Liver (tissue), 9 donors: Measurements from ENCODE around the gene SUPT6H. TPM values are rescaled to one million over a fixed set of nuclear protein-coding genes. Genes with fewer than 3 reads are reported as not detected.

Experiments used
- DNase-seq: peaks from one replicate; pipeline ENCODE4 v3.0.0-alpha.2; 2017; ENCODE audit warnings: low spot score
- H3K27ac ChIP-seq, 2 donors: one replicate each; pipeline ENCODE4 v1.7.0; 2013; ENCODE audit warnings: inconsistent platforms in 2 of 2, low read length in 2 of 2, control low read depth in 1 of 2, low read depth in 1 of 2, mild to moderate bottlenecking in 1 of 2
- H3K27me3 ChIP-seq, 4 donors: one replicate each; pipeline versions ENCODE4 v1.6.1 to v1.7.0; 2013; ENCODE audit warnings: low read length in 3 of 4, inconsistent platforms in 1 of 4, mild to moderate bottlenecking in 1 of 4, moderate library complexity in 1 of 4; ENCODE audit not compliant: control insufficient read depth in 4 of 4, insufficient read depth in 4 of 4
- H3K36me3 ChIP-seq, 4 donors: one replicate each; pipeline versions ENCODE4 v1.6.1 to v1.7.0; 2013; ENCODE audit warnings: low read length in 3 of 4, mild to moderate bottlenecking in 3 of 4, low read depth in 1 of 4, moderate library complexity in 1 of 4; ENCODE audit not compliant: control insufficient read depth in 4 of 4, insufficient read depth in 3 of 4
- H3K4me1 ChIP-seq, 4 donors: one replicate each; pipeline versions ENCODE4 v1.6.1 to v1.7.0; 2013; ENCODE audit warnings: low read length in 3 of 4, mild to moderate bottlenecking in 3 of 4, moderate library complexity in 1 of 4; ENCODE audit not compliant: control insufficient read depth in 4 of 4, insufficient read depth in 4 of 4
- H3K4me3 ChIP-seq, 3 donors: one replicate each; pipeline versions ENCODE4 v1.6.1 to v1.7.0; 2013; ENCODE audit warnings: low read length in 3 of 3, control low read depth in 1 of 3, low read depth in 1 of 3, mild to moderate bottlenecking in 1 of 3
- H3K9ac ChIP-seq, 2 donors: one replicate each; pipeline ENCODE4 v1.7.0; 2013; ENCODE audit warnings: low read length in 2 of 2, mild to moderate bottlenecking in 2 of 2, moderate library complexity in 2 of 2, control low read depth in 1 of 2, low read depth in 1 of 2
- H3K9me3 ChIP-seq, 4 donors: one replicate each; pipeline versions ENCODE4 v1.6.1 to v1.7.0; 2013; ENCODE audit warnings: low read length in 3 of 4; ENCODE audit not compliant: control insufficient read depth in 4 of 4
- ATF3 ChIP-seq: IDR thresholded peaks from 2 replicates; pipeline ENCODE4 v1.6.1; 2016; ENCODE audit warnings: antibody characterized with exemption
- CTCF ChIP-seq: fragments of 150-350 bp; IDR thresholded peaks from 2 replicates; pipeline ENCODE4 v1.5.1; 2017; ENCODE audit warnings: improper control_type of control experiment, low read depth, low read length; ENCODE audit not compliant: missing input control
- EGR1 ChIP-seq, 2 donors: IDR thresholded peaks; 2 replicates each; pipeline ENCODE4 v1.6.1; 2016 to 2018; ENCODE audit warnings: antibody characterized with exemption in 2 of 2, low read depth in 2 of 2
- FOXA1 ChIP-seq: IDR thresholded peaks from 2 replicates; pipeline ENCODE4 v1.6.1; 2016; ENCODE audit warnings: antibody characterized with exemption
- FOXA2 ChIP-seq: IDR thresholded peaks from 2 replicates; pipeline ENCODE4 v1.6.1; 2016; ENCODE audit warnings: antibody characterized with exemption
- GABPA ChIP-seq, 2 donors: IDR thresholded peaks in 1 of 2; conservative IDR thresholded peaks in 1 of 2; 2 replicates each; pipeline ENCODE4 v1.6.1; 2016; ENCODE audit warnings: antibody characterized with exemption in 2 of 2, mild to moderate bottlenecking in 1 of 2, moderate library complexity in 1 of 2
- HNF4A ChIP-seq, 2 donors: conservative IDR thresholded peaks; 2 replicates each; pipeline ENCODE4 v1.6.1; 2016; ENCODE audit warnings: antibody characterized with exemption in 2 of 2, mild to moderate bottlenecking in 2 of 2
- HNF4G ChIP-seq: IDR thresholded peaks from 2 replicates; pipeline ENCODE4 v1.6.1; 2016; ENCODE audit warnings: antibody characterized with exemption
- JUND ChIP-seq, 2 donors: IDR thresholded peaks; 2 replicates each; pipeline ENCODE4 v1.6.1; 2016; ENCODE audit warnings: antibody characterized with exemption in 2 of 2
- MAX ChIP-seq: IDR thresholded peaks from 2 replicates; pipeline ENCODE4 v1.6.1; 2016; ENCODE audit warnings: antibody characterized with exemption
- NR2F2 ChIP-seq: IDR thresholded peaks from 2 replicates; pipeline ENCODE4 v1.6.1; 2016; ENCODE audit warnings: antibody characterized with exemption
- RAD21 ChIP-seq, 2 donors: IDR thresholded peaks; 2 replicates each; pipeline ENCODE4 v1.6.1; 2016; ENCODE audit warnings: antibody characterized with exemption in 2 of 2, mild to moderate bottlenecking in 2 of 2
- REST ChIP-seq: IDR thresholded peaks from 2 replicates; pipeline ENCODE4 v1.6.1; 2016; ENCODE audit warnings: antibody characterized with exemption, mild to moderate bottlenecking
- RXRA ChIP-seq, 2 donors: IDR thresholded peaks; 2 replicates each; pipeline ENCODE4 v1.6.1; 2017 to 2018; ENCODE audit warnings: antibody characterized with exemption in 2 of 2, mild to moderate bottlenecking in 1 of 2
- SP1 ChIP-seq: IDR thresholded peaks from 2 replicates; pipeline ENCODE4 v1.6.1; 2018; ENCODE audit warnings: antibody characterized with exemption, mild to moderate bottlenecking
- TAF1 ChIP-seq: conservative IDR thresholded peaks from 2 replicates; pipeline ENCODE4 v1.6.1; 2016; ENCODE audit warnings: antibody characterized with exemption, mild to moderate bottlenecking
- YY1 ChIP-seq: IDR thresholded peaks from 2 replicates; pipeline ENCODE4 v1.6.1; 2016; ENCODE audit warnings: antibody characterized with exemption, mild to moderate bottlenecking
- ZBTB33 ChIP-seq: IDR thresholded peaks from 2 replicates; pipeline ENCODE4 v1.6.1; 2016; ENCODE audit warnings: antibody characterized with exemption
- WGBS: extraction: QIAGEN DNeasy Blood & Tissue Kit; methylation state at CpG from one replicate; pipeline ENCODE4 v1.1.7; 2013; 5-methylcytosine and 5-hydroxymethylcytosine counted together
- polyA plus RNA-seq, 2 donors: library from polyadenylated mRNA; stranded (reverse) in 1 of 2; unstranded in 1 of 2; fragments of 200-250 nt in 1 of 2; fragments of >200 nt in 1 of 2; fragmentation: Nextera tagmentation in 1 of 2; extraction: Ambion mirVana in 1 of 2; gene quantifications; one replicate each; pipeline versions ENCODE4 v1.2.1 to v1.2.3, GENCODE V29; 2013 to 2015
- total RNA-seq, 2 donors: library from RNA; depleted of rRNA; stranded (reverse); fragments of >200 nt; gene quantifications; one replicate each; pipeline ENCODE4 v1.2.3, GENCODE V29; 2014
- donor health status: healthy.
- donor health status: healthy.
- donor health status: healthy.
- donor health status: healthy.
- donor health status: healthy.

Gene SUPT6H
- total and polyA plus RNA-seq, 4 donors: 10.6 to 59.1 (median 30.3) TPM

- no peaks in the 10 kb centered on the region for H3K9me3 ChIP-seq
- no peak overlapping the region for H3K9ac ChIP-seq
- H3K27me3 ChIP-seq: no peaks in the 10 kb centered on the region
- no peak overlapping the region for H3K27ac ChIP-seq
- H3K4me3 ChIP-seq: no peak overlapping the region
- TF ChIP-seq RXRA (IDR thresholded peaks at IDR 0.05): peak in 1 of 2 donors; percentile 10
- TF ChIP-seq ATF3: no peak
- no peak for TF ChIP-seq MAX
- TF ChIP-seq SP1: no peak
- TF ChIP-seq CTCF: peak; percentile 47
- no peak for TF ChIP-seq EGR1 (IDR thresholded peaks at IDR 0.05; ENCODE audit: low read depth in 2 of 2)
- TF ChIP-seq ZBTB33: no peak
- TF ChIP-seq NR2F2: no peak
- TF ChIP-seq FOXA2: no peak
- no peak for TF ChIP-seq YY1
- TF ChIP-seq JUND (IDR thresholded peaks at IDR 0.05): no peak
- no peak for TF ChIP-seq FOXA1
- TF ChIP-seq GABPA (IDR thresholded peaks at IDR 0.05 in 1 of 2, conservative IDR thresholded peaks at IDR 0.05 in 1 of 2): no peak
- no peak for TF ChIP-seq HNF4A (conservative IDR thresholded peaks at IDR 0.05)
- TF ChIP-seq HNF4G: no peak
- TF ChIP-seq REST: no peak
- peak; percentile 76 to 79 for TF ChIP-seq RAD21 (IDR thresholded peaks at IDR 0.05)
- TF ChIP-seq TAF1: no peak
- no peaks in the 10 kb centered on the region for H3K4me1 ChIP-seq
- DNase-seq: no peak
- 82% methylated on average over 6 of the region's 6 CpGs for WGBS
- H3K36me3 ChIP-seq: peaks cover 14 to 60% (median 37%) of the 10 kb centered on the region in 4 donors
Measured at GRCh38 chr17:28612936-28613872, 48.8 kb upstream of the SUPT6H start.
